Measurements from ENCODE around the gene MXRA5.

DNA sequence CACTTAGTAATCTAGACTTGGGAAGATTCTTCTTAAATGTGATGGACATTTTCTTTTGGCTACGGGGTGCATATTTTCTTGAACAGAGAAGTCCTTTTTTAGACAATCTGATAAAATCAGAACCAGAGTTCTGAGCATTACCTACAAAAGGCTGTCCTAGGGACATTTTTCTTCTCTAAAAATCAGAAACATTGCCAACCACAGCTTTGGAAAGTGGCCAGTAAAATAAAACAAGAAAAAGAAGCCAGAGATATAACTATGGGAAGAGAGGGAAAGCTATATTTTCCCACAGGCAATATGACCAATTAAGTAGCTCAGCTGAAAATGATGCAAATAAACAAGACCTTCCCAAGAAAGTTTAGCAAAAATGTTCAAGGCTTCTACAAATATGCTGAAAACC, 55.9 kb downstream of the MXRA5 start:
- no peak for TF ChIP-seq POLR2AphosphoS5 (IDR thresholded peaks at IDR 0.05; ENCODE audit: low read depth)
- TF ChIP-seq, protein P1, sequence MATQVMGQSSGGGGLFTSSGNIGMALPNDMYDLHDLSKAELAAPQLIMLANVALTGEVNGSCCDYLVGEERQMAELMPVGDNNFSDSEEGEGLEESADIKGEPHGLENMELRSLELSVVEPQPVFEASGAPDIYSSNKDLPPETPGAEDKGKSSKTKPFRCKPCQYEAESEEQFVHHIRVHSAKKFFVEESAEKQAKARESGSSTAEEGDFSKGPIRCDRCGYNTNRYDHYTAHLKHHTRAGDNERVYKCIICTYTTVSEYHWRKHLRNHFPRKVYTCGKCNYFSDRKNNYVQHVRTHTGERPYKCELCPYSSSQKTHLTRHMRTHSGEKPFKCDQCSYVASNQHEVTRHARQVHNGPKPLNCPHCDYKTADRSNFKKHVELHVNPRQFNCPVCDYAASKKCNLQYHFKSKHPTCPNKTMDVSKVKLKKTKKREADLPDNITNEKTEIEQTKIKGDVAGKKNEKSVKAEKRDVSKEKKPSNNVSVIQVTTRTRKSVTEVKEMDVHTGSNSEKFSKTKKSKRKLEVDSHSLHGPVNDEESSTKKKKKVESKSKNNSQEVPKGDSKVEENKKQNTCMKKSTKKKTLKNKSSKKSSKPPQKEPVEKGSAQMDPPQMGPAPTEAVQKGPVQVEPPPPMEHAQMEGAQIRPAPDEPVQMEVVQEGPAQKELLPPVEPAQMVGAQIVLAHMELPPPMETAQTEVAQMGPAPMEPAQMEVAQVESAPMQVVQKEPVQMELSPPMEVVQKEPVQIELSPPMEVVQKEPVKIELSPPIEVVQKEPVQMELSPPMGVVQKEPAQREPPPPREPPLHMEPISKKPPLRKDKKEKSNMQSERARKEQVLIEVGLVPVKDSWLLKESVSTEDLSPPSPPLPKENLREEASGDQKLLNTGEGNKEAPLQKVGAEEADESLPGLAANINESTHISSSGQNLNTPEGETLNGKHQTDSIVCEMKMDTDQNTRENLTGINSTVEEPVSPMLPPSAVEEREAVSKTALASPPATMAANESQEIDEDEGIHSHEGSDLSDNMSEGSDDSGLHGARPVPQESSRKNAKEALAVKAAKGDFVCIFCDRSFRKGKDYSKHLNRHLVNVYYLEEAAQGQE (IDR thresholded peaks at IDR 0.05; ENCODE audit: insufficient replicate concordance, low read depth) = no peak
- TF ChIP-seq, protein P2, sequence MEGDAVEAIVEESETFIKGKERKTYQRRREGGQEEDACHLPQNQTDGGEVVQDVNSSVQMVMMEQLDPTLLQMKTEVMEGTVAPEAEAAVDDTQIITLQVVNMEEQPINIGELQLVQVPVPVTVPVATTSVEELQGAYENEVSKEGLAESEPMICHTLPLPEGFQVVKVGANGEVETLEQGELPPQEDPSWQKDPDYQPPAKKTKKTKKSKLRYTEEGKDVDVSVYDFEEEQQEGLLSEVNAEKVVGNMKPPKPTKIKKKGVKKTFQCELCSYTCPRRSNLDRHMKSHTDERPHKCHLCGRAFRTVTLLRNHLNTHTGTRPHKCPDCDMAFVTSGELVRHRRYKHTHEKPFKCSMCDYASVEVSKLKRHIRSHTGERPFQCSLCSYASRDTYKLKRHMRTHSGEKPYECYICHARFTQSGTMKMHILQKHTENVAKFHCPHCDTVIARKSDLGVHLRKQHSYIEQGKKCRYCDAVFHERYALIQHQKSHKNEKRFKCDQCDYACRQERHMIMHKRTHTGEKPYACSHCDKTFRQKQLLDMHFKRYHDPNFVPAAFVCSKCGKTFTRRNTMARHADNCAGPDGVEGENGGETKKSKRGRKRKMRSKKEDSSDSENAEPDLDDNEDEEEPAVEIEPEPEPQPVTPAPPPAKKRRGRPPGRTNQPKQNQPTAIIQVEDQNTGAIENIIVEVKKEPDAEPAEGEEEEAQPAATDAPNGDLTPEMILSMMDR (IDR thresholded peaks at IDR 0.05; ENCODE audit: insufficient read depth, low read length) = no peak

Measured in HL-60 (cell line).